WTC11 (cell line): ENCODE data around the gene PLAAT3. TPM values are rescaled to one million over a fixed set of nuclear protein-coding genes. Genes with fewer than 3 reads are reported as not detected.
"Not testable (repeated sequence)": the region's sequence is repeated elsewhere in the genome, so short reads cannot be mapped to it uniquely, and the experiment has no call there.

Experiments used
- ATAC-seq: fragments of 200-7000 bp; cut with Tn5 transposase; 2 replicates; pipeline ENCODE4 v1.10.0; 2021; ENCODE audit warnings: mild to moderate bottlenecking, moderate library complexity
- CTCF ChIA-PET: fragments of 300-600 bp; sonication (Branson Sonifier 250); formaldehyde crosslinking; loops from one replicate; lab custom pipeline; 2021; ENCODE audit warnings: antibody characterized with exemption; lab: Charles Lee
- POLR2A ChIA-PET: fragments of 350-600 bp; sonication (Branson Sonifier 250); formaldehyde crosslinking; loops from one replicate; lab custom pipeline; 2021; ENCODE audit warnings: antibody characterized with exemption; lab: Charles Lee
- DNase-seq: peaks from one replicate; pipeline ENCODE4 v3.0.0; 2021; ENCODE audit warnings: low spot score
- H3K27ac Mint-ChIP-seq: 2 replicates; pipeline ENCODE4 v1.8.0; 2021; ENCODE audit warnings: mixed read lengths
- H3K27me3 Mint-ChIP-seq: 2 replicates; pipeline ENCODE4 v1.8.0; 2021; ENCODE audit warnings: low read depth, mild to moderate bottlenecking, moderate library complexity, mixed read lengths
- H3K36me3 Mint-ChIP-seq: 2 replicates; pipeline ENCODE4 v1.8.0; 2021; ENCODE audit warnings: mixed read lengths
- H3K4me1 Mint-ChIP-seq: 2 replicates; pipeline ENCODE4 v1.8.0; 2022; ENCODE audit warnings: mixed read lengths
- H3K4me3 Mint-ChIP-seq: 2 replicates; pipeline ENCODE4 v1.8.0; 2021; ENCODE audit warnings: mild to moderate bottlenecking, moderate library complexity, mixed read lengths
- H3K9me3 Mint-ChIP-seq: 2 replicates; pipeline ENCODE4 v1.8.0; 2021; ENCODE audit warnings: mixed read lengths
- AFF4 ChIP-seq: sonication (generic); formaldehyde crosslinking; IDR thresholded peaks from 2 replicates; pipeline ENCODE4 v1.8.1; 2023; ENCODE audit warnings: mild to moderate bottlenecking, missing genetic modification reagents, borderline replicate concordance
- ARID4B ChIP-seq: sonication (generic); formaldehyde crosslinking; IDR thresholded peaks from 2 replicates; pipeline ENCODE4 v1.8.0; 2023; ENCODE audit warnings: missing genetic modification reagents, mild to moderate bottlenecking, borderline replicate concordance
- CBFB ChIP-seq: sonication (generic); formaldehyde crosslinking; IDR thresholded peaks from 2 replicates; pipeline ENCODE4 v1.8.1; 2022; ENCODE audit warnings: mild to moderate bottlenecking, low read depth, missing genetic modification reagents
- CREB1 ChIP-seq: sonication (generic); formaldehyde crosslinking; IDR thresholded peaks from 2 replicates; pipeline ENCODE4 v1.8.0; 2023; ENCODE audit warnings: mild to moderate bottlenecking, missing genetic modification reagents
- EMX1 ChIP-seq: fragments of 250-450 bp; sonication (Bioruptor Pico); IDR thresholded peaks from 2 replicates; pipeline ENCODE4 v1.8.0; 2021; ENCODE audit warnings: mild to moderate bottlenecking
- FOXJ3 ChIP-seq: sonication (generic); formaldehyde crosslinking; IDR thresholded peaks from 2 replicates; pipeline ENCODE4 v1.9.0; 2021; ENCODE audit warnings: missing genetic modification reagents, mild to moderate bottlenecking, borderline replicate concordance
- GABPB1 ChIP-seq: sonication (generic); formaldehyde crosslinking; IDR thresholded peaks from 2 replicates; pipeline ENCODE4 v1.8.1; 2023; ENCODE audit warnings: mild to moderate bottlenecking, missing genetic modification reagents
- GRHL2 ChIP-seq: fragments of 250-450 bp; sonication (Bioruptor Pico); IDR thresholded peaks from 2 replicates; pipeline ENCODE4 v1.8.0; 2022; ENCODE audit warnings: mild to moderate bottlenecking, moderate library complexity; ENCODE audit not compliant: insufficient replicate concordance, severe bottlenecking
- GTF2I ChIP-seq: fragments of 250-450 bp; sonication (Bioruptor Pico); conservative IDR thresholded peaks from 2 replicates; pipeline ENCODE4 v1.4.0; 2021; ENCODE audit warnings: mild to moderate bottlenecking
- HMGA2 ChIP-seq: fragments of 250-450 bp; sonication (Bioruptor Pico); IDR thresholded peaks from 2 replicates; pipeline ENCODE4 v1.4.0; 2021; ENCODE audit warnings: mild to moderate bottlenecking, moderate library complexity
- HMGXB4 ChIP-seq: sonication (generic); formaldehyde crosslinking; IDR thresholded peaks from 2 replicates; pipeline ENCODE4 v1.8.1; 2023; ENCODE audit warnings: mild to moderate bottlenecking, moderate library complexity, missing genetic modification reagents
- MLX ChIP-seq: sonication (generic); formaldehyde crosslinking; IDR thresholded peaks from 2 replicates; pipeline ENCODE4 v1.8.1; 2023; ENCODE audit warnings: mild to moderate bottlenecking, missing genetic modification reagents, moderate library complexity
- MYBL2 ChIP-seq: sonication (generic); formaldehyde crosslinking; IDR thresholded peaks from 2 replicates; pipeline ENCODE4 v1.8.1; 2023; ENCODE audit warnings: mild to moderate bottlenecking, moderate library complexity, missing genetic modification reagents
- NR1H2 ChIP-seq: sonication (generic); formaldehyde crosslinking; IDR thresholded peaks from 2 replicates; pipeline ENCODE4 v1.9.0; 2021; ENCODE audit warnings: mild to moderate bottlenecking, moderate library complexity, missing genetic modification reagents
- RELA ChIP-seq: sonication (generic); formaldehyde crosslinking; IDR thresholded peaks from 2 replicates; pipeline ENCODE4 v1.8.1; 2022; ENCODE audit warnings: missing genetic modification reagents, mild to moderate bottlenecking, borderline replicate concordance
- TP53 ChIP-seq: sonication (generic); formaldehyde crosslinking; IDR thresholded peaks from 2 replicates; pipeline ENCODE4 v1.8.1; 2023; ENCODE audit warnings: mild to moderate bottlenecking, missing genetic modification reagents
- ZNF121 ChIP-seq: sonication (generic); formaldehyde crosslinking; IDR thresholded peaks from 2 replicates; pipeline ENCODE4 v1.8.0; 2023; ENCODE audit warnings: missing genetic modification reagents
- total RNA-seq: library from RNA; stranded (reverse); gene quantifications from 3 replicates; pipeline ENCODE4 v1.2.3, GENCODE V29; 2021

PLAAT3 gene
- total RNA-seq, 1 experiment from 2014 or later = 160 TPM

GRCh38 chr11:63608353-63609345 is 5.6 kb downstream of the PLAAT3 start:
- no peak overlapping the region for H3K27ac Mint-ChIP-seq
- TF ChIP-seq HMGA2 (CRISPR knock-in tag) (no peak), EMX1 (no peak), MYBL2 (CRISPR knock-in tag) (no peak), FOXJ3 (no peak), GRHL2 (CRISPR knock-in tag) (no peak), MLX (CRISPR knock-in tag) (no peak), HMGXB4 (CRISPR knock-in tag) (no peak), NR1H2 (CRISPR knock-in tag) (no peak), ARID4B (no peak), TP53 (CRISPR knock-in tag) (no peak), GABPB1 (CRISPR knock-in tag) (no peak), CBFB (no peak), CREB1 (CRISPR knock-in tag) (no peak), RELA (CRISPR knock-in tag) (no peak)
- TF ChIP-seq, all 79 proteins: peak for 0
- Mint-ChIP-seq H3K4me1 (peaks cover 65% of the 10 kb centered on the region), H3K36me3 (peaks cover 12% of the 10 kb centered on the region), H3K9me3 (no peaks in the 10 kb centered on the region), H3K27me3 (peaks cover 33% of the 10 kb centered on the region), H3K4me3 (no peak overlapping the region)
- POLR2A ChIA-PET = no interaction called here
- CTCF ChIA-PET = interaction anchor here (2.3 kb wide), 1 partner anchor 129 kb away, joined by 7 read pairs; no protein-coding TSS in a partner anchor
- ATAC-seq = no peak
- no peak for DNase-seq

GRCh38 chr11:63603180-63603518 is 11.1 kb downstream of the PLAAT3 start:
- H3K4me1 Mint-ChIP-seq = peaks cover 28% of the 10 kb centered on the region
- H3K27me3 Mint-ChIP-seq = peaks cover 1% of the 10 kb centered on the region; the same call in 1 of the 2 replicates
- ATAC-seq = no peak
- ChIA-PET POLR2A (no interaction called here), CTCF (interaction anchor here (1.8 kb wide), 1 partner anchor 95 kb away, joined by 5 read pairs; no protein-coding TSS in a partner anchor)
- H3K27ac Mint-ChIP-seq = peak overlapping the region; percentile 69
- H3K9me3 Mint-ChIP-seq = no peaks in the 10 kb centered on the region
- DNase-seq = no peak
- H3K4me3 Mint-ChIP-seq = no peak overlapping the region
- no peak for TF ChIP-seq AFF4
- TF ChIP-seq GTF2I (CRISPR knock-in tag) = no peak
- TF ChIP-seq ZNF121 (CRISPR knock-in tag) = no peak
- peaks cover 20% of the 10 kb centered on the region for H3K36me3 Mint-ChIP-seq

GRCh38 chr11:63602290-63603179 is 11.7 kb downstream of the PLAAT3 start:
- ATAC-seq, DNase-seq, H3K9me3 Mint-ChIP-seq, H3K27me3 Mint-ChIP-seq, POLR2A ChIA-PET, H3K4me3 Mint-ChIP-seq: not testable (repeated sequence)
- H3K4me1 Mint-ChIP-seq = peaks cover 24% of the 10 kb centered on the region
- H3K27ac Mint-ChIP-seq = peak overlapping the region; percentile 69
- CTCF ChIA-PET = interaction anchor here (2.0 kb wide), 1 partner anchor 95 kb away, joined by 5 read pairs; no protein-coding TSS in a partner anchor
- peaks cover 26% of the 10 kb centered on the region for H3K36me3 Mint-ChIP-seq
